Testis (tissue), 2 donors: ENCODE measurements around the gene CAMTA1.

Experiments used
- CTCF ChIP-seq, 3 experiments: fragments of 450-650 bp in 2 of 3; fragments of 200-600 bp in 1 of 3; sonication (generic) in 1 of 3; IDR thresholded peaks; one replicate each; pipeline ENCODE4 v1.5.1; 2016 to 2019; ENCODE audit warnings: antibody characterized with exemption in 3 of 3, mild to moderate bottlenecking in 2 of 3, moderate library complexity in 1 of 3
- POLR2A ChIP-seq: fragments of 450-650 bp; IDR thresholded peaks from one replicate; pipeline ENCODE4 v1.6.1; 2017; ENCODE audit warnings: antibody characterized with exemption, mild to moderate bottlenecking, moderate library complexity

- TF ChIP-seq CTCF (IDR thresholded peaks at IDR 0.05) = no peak
- TF ChIP-seq POLR2A = no peak
Measured at GRCh38 chr1:7575041-7575400, 789.8 kb downstream of the CAMTA1 start.
